Colonic mucosa (tissue), 4 donors: ENCODE results near the gene ASTL. TPM values are rescaled to one million over a fixed set of nuclear protein-coding genes. Genes with fewer than 3 reads are reported as not detected.
"Not testable (repeated sequence)": the region's sequence is repeated elsewhere in the genome, so short reads cannot be mapped to it uniquely, and the experiment has no call there.

Source experiments
- DNase-seq: peaks from one replicate; pipeline ENCODE4 v3.0.0-alpha.2; 2020
- H3K27ac ChIP-seq: fragments of 200-600 bp; one replicate; pipeline ENCODE4 v1.8.0; 2021
- H3K27me3 ChIP-seq: fragments of 200-600 bp; one replicate; pipeline ENCODE4 v1.8.0; 2021
- H3K36me3 ChIP-seq: fragments of 200-600 bp; one replicate; pipeline ENCODE4 v1.8.0; 2021
- H3K4me1 ChIP-seq: fragments of 200-600 bp; one replicate; pipeline ENCODE4 v1.8.0; 2021; ENCODE audit warnings: mild to moderate bottlenecking
- H3K4me3 ChIP-seq: fragments of 200-600 bp; one replicate; pipeline ENCODE4 v1.8.0; 2021
- H3K9ac ChIP-seq, 2 donors: one replicate each; pipeline ENCODE4 v1.7.0; 2013; ENCODE audit warnings: control low read depth in 2 of 2, low read depth in 2 of 2, low read length in 2 of 2
- H3K9me3 ChIP-seq: fragments of 200-600 bp; one replicate; pipeline ENCODE4 v1.8.0; 2021
- CTCF ChIP-seq: fragments of 200-600 bp; IDR thresholded peaks from one replicate; pipeline ENCODE4 v1.8.0; 2022; ENCODE audit warnings: antibody characterized with exemption, mild to moderate bottlenecking
- intact Hi-C: fragments of 100-400 bp; cut with DNase I; formaldehyde crosslinking; loops from one replicate; pipeline ENCODE4 v1.14.1; 2022
- total RNA-seq, 2 donors: library from RNA; stranded (reverse); fragmentation: NEBNext Ultra II Directional in 1 of 2; extraction: Animal tissue kit (Norgen Biotek cat#: 25700) in 1 of 2; gene quantifications; one replicate each; pipeline ENCODE4 v1.2.1, GENCODE V29; 2021
- donor health status: healthy.
- donor health status: DM: no; HTN: no; CAD: no.
- donor health status: DM: no; HTN: no; CAD: no.

The ASTL gene
- total RNA-seq, 2 donors from 2014 or later, result 0.82 TPM; not detected in 1

GRCh38 chr2:96164459-96165184 is 26.3 kb upstream of the ASTL start:
- Histone ChIP-seq H3K27me3 (no peaks in the 10 kb centered on the region), H3K9ac (no peak overlapping the region)
- DNase-seq, result no peak

GRCh38 chr2:96163768-96164429 is 25.6 kb upstream of the ASTL start:
- no peak overlapping the region for H3K9ac ChIP-seq
- H3K4me3 ChIP-seq, result no peak overlapping the region
- no peaks in the 10 kb centered on the region for H3K9me3 ChIP-seq
- H3K27me3 ChIP-seq, result no peaks in the 10 kb centered on the region
- no peaks in the 10 kb centered on the region for H3K4me1 ChIP-seq
- no peak for DNase-seq
- no peak for TF ChIP-seq CTCF
- intact Hi-C loops, result no loop called here
- no peaks in the 10 kb centered on the region for H3K36me3 ChIP-seq
- peak overlapping the region; percentile 5 for H3K27ac ChIP-seq

More at GRCh38 chr2:96164459-96165184, 26.3 kb upstream of the ASTL start:
- intact Hi-C loops, result no loop called here
- H3K27ac ChIP-seq, result peak overlapping the region; percentile 5
- H3K36me3 ChIP-seq, result no peaks in the 10 kb centered on the region
- no peak for TF ChIP-seq CTCF
- H3K4me3 ChIP-seq, result no peak overlapping the region
- no peaks in the 10 kb centered on the region for H3K4me1 ChIP-seq
- no peaks in the 10 kb centered on the region for H3K9me3 ChIP-seq

- Histone ChIP-seq H3K36me3 (no peaks in the 10 kb centered on the region), H3K9me3 (no peaks in the 10 kb centered on the region), H3K4me3 (no peak overlapping the region), H3K4me1 (no peaks in the 10 kb centered on the region), H3K9ac (no peak overlapping the region), H3K27ac (no peak overlapping the region), H3K27me3 (no peaks in the 10 kb centered on the region)
- TF ChIP-seq CTCF, result no peak
- intact Hi-C loops, result no loop called here
- no peak for DNase-seq
Measured at GRCh38 chr2:96163415-96163767, 25.1 kb upstream of the ASTL start.

- no peaks in the 10 kb centered on the region for H3K9me3 ChIP-seq
- H3K36me3 ChIP-seq, result no peaks in the 10 kb centered on the region
- H3K9ac ChIP-seq, result peak overlapping the region in 1 of 2 donors; percentile 58
- H3K4me3 ChIP-seq, result no peak overlapping the region
- no peak for DNase-seq
- no peaks in the 10 kb centered on the region for H3K27me3 ChIP-seq
- no peak for TF ChIP-seq CTCF
- no peaks in the 10 kb centered on the region for H3K4me1 ChIP-seq
- H3K27ac ChIP-seq, result no peak overlapping the region
- intact Hi-C loops, result no loop called here
Measured at GRCh38 chr2:96161898-96162297, 23.6 kb upstream of the ASTL start.

GRCh38 chr2:96160366-96160765 is 22.1 kb upstream of the ASTL start:
- intact Hi-C loops, H3K36me3 ChIP-seq, H3K9ac ChIP-seq, H3K27ac ChIP-seq, H3K4me1 ChIP-seq, H3K4me3 ChIP-seq, H3K27me3 ChIP-seq, H3K9me3 ChIP-seq, DNase-seq: not testable (repeated sequence)
